Myocyte (in vitro differentiated cells): Measurements from ENCODE around the gene CLP1. TPM values are rescaled to one million over a fixed set of nuclear protein-coding genes. Genes with fewer than 3 reads are reported as not detected.

Experiments used
- microRNA counts: library from miRNA; unstranded; fragments of <30 nt; microRNA quantifications from one replicate; lab custom pipeline; 2016
- microRNA-seq: library from miRNA; unstranded; fragments of <30 nt; microRNA quantifications from one replicate; pipeline ENCODE4, GENCODE V29; 2016
- total RNA-seq: library from RNA; depleted of rRNA; stranded (reverse); fragments of >200 nt; gene quantifications from 2 replicates; pipeline ENCODE4 v1.2.3, GENCODE V29; 2014

Gene CLP1
- total RNA-seq, 1 donor from 2014 or later: 14.3 TPM

MicroRNAs within 50 kb of the gene (microRNA counts, 767-probe panel; counts per million panel counts)
- microRNA hsa-miR-130a-3p (lab: Ali Mortazavi, UCI): 14,742 counts per million, percentile 84 among the panel's probes with 10 or more counts

Small RNA genes lying within 50 kb of the gene (microRNA-seq; reads per million reads assigned to microRNA genes)
- gene MIR130A: 10,614 reads per million, percentile 96 among the genes with 10 or more reads in this experiment

Other genes starting within 250 kb of the CLP1 start
- 21.6 and 21.9 TPM in 2 replicates for gene SLC43A3, start 230.6 kb upstream of the CLP1 start, total RNA-seq
- gene RTN4RL2, start 197.2 kb upstream of the CLP1 start, total RNA-seq: 0.53 and 0.94 TPM in 2 replicates
- gene SLC43A1, start 142.1 kb upstream of the CLP1 start, total RNA-seq: 9.1 and 11.0 TPM in 2 replicates
- gene TIMM10, start 127.0 kb upstream of the CLP1 start, total RNA-seq: 24.0 and 31.2 TPM in 2 replicates
- 0.16 and 0.21 TPM in 2 replicates for gene SMTNL1, start 120.2 kb upstream of the CLP1 start, total RNA-seq
- 31.1 and 36.8 TPM in 2 replicates for gene UBE2L6, start 90.1 kb upstream of the CLP1 start, total RNA-seq
- gene SERPING1, start 60.1 kb upstream of the CLP1 start, total RNA-seq: 4.1 TPM in 2 replicates
- gene YPEL4, start 7.8 kb upstream of the CLP1 start, total RNA-seq: 1.2 and 2.2 TPM in 2 replicates
- 42.8 and 47.4 TPM in 2 replicates for gene ZDHHC5, start 10.4 kb downstream of the CLP1 start, total RNA-seq
- gene MED19, start 54.5 kb downstream of the CLP1 start, total RNA-seq: 24.2 and 31.8 TPM in 2 replicates
- gene TMX2, start 54.8 kb downstream of the CLP1 start, total RNA-seq: 61.8 and 76.4 TPM in 2 replicates
- 162 and 192 TPM in 2 replicates for gene SELENOH, start 83.7 kb downstream of the CLP1 start, total RNA-seq
- not detected in 2 replicates for gene BTBD18, start 94.1 kb downstream of the CLP1 start, total RNA-seq
- gene CTNND1, start 104.0 kb downstream of the CLP1 start, total RNA-seq: 98.3 and 99.4 TPM in 2 replicates